ENCODE data around the gene MSRB3.

Gene MSRB3

GRCh38 chr12:65511912-65512311, 233.4 kb downstream of the MSRB3 start:
- H2AFZ ChIP-seq (ENCODE audit: low read length), result no peak overlapping the region
- H3K79me1 ChIP-seq (ENCODE audit: low read depth, low read length), result no peaks in the 10 kb centered on the region
- no peak overlapping the region for H2BK15ac ChIP-seq (ENCODE audit: low read length)
- no peaks in the 10 kb centered on the region for H3K36me3 ChIP-seq (replicated peaks in 1 of 2; ENCODE audit: control insufficient read depth in 2 of 2, insufficient read depth in 2 of 2, low read length in 2 of 2)
- H3K4me3 ChIP-seq (ENCODE audit: low read length in 2 of 2), result no peak overlapping the region
- H3K9me3 ChIP-seq (replicated peaks in 1 of 2; ENCODE audit: control insufficient read depth in 2 of 2, insufficient read depth in 1 of 2, low read depth in 1 of 2, low read length in 2 of 2), result no peaks in the 10 kb centered on the region
- H2BK5ac ChIP-seq (ENCODE audit: low read length), result no peak overlapping the region
- no peak overlapping the region for H3K18ac ChIP-seq (ENCODE audit: low read length)
- no peak overlapping the region for H3K4ac ChIP-seq (ENCODE audit: low read length)
- no CpG with 5 or more reads among the region's 3 CpGs for WGBS, 2 donors (ENCODE audit: extremely low coverage in 2 of 2, insufficient read length in 2 of 2, insufficient replicate concordance in 1 of 2)
- no peak overlapping the region for H4K91ac ChIP-seq (ENCODE audit: low read depth, low read length, poor library complexity)
- no peak overlapping the region for H2BK12ac ChIP-seq (ENCODE audit: low read length)
- H2BK120ac ChIP-seq (ENCODE audit: low read depth, low read length), result no peak overlapping the region
- H3K14ac ChIP-seq (ENCODE audit: low read length), result no peak overlapping the region
- no peak for DNase-seq (ENCODE audit: low spot score)
- H2AK5ac ChIP-seq (ENCODE audit: low read depth, low read length), result no peak overlapping the region
- no peak overlapping the region for H3K27ac ChIP-seq (replicated peaks; ENCODE audit: low read length)
- H3K27me3 ChIP-seq (ENCODE audit: control insufficient read depth in 3 of 3, insufficient read depth in 3 of 3, low read depth in 1 of 3, low read length in 3 of 3), result no peaks in the 10 kb centered on the region
- peaks cover 22% of the 10 kb centered on the region in 2 donors for H3K4me1 ChIP-seq (ENCODE audit: control insufficient read depth in 2 of 2, insufficient read depth in 1 of 2, low read depth in 1 of 2, low read length in 2 of 2)
- H3K9ac ChIP-seq (ENCODE audit: low read depth, low read length, poor library complexity), result no peak overlapping the region
- H3K23ac ChIP-seq (ENCODE audit: low read depth, low read length, poor library complexity), result no peak overlapping the region
- no peak overlapping the region for H4K8ac ChIP-seq (ENCODE audit: low read depth, low read length)
- H3K4me2 ChIP-seq (ENCODE audit: insufficient read depth, low read length, poor library complexity, severe bottlenecking), result no peak overlapping the region

Data from neuronal stem cell (in vitro differentiated cells).